Stomach (tissue), 4 donors: ENCODE data around the gene TEAD3.
"Not testable (repeated sequence)": the region's sequence is repeated elsewhere in the genome, so short reads cannot be mapped to it uniquely, and the experiment has no call there.

Experiments used
- EP300 ChIP-seq: sonication (generic); formaldehyde crosslinking; IDR thresholded peaks from one replicate; pipeline ENCODE4 v1.6.1; 2017; ENCODE audit warnings: antibody characterized with exemption
- POLR2A ChIP-seq, 4 donors: fragments of 450-650 bp; IDR thresholded peaks; one replicate each; pipeline ENCODE4 v1.6.1; 2016; ENCODE audit warnings: antibody characterized with exemption in 4 of 4, control low read depth in 2 of 4, mild to moderate bottlenecking in 1 of 4, moderate library complexity in 1 of 4
- POLR2AphosphoS5 ChIP-seq, 3 donors: sonication (generic); formaldehyde crosslinking; IDR thresholded peaks; one replicate each; pipeline ENCODE4 v1.6.1; 2016; ENCODE audit warnings: antibody characterized with exemption in 3 of 3
- TF ChIP-seq, protein P1 (sequence below), 7 experiments: fragments of 450-650 bp in 4 of 7; fragments of 200-600 bp in 3 of 7; sonication (generic) in 3 of 7; IDR thresholded peaks; one replicate each; pipeline ENCODE4 v1.5.1; 2016 to 2019; ENCODE audit warnings: antibody characterized with exemption in 7 of 7, control low read depth in 2 of 7, mild to moderate bottlenecking in 1 of 7

GRCh38 chr6:35432702-35433101 lies 64.2 kb downstream of the TEAD3 start:
- TF ChIP-seq, protein P1, sequence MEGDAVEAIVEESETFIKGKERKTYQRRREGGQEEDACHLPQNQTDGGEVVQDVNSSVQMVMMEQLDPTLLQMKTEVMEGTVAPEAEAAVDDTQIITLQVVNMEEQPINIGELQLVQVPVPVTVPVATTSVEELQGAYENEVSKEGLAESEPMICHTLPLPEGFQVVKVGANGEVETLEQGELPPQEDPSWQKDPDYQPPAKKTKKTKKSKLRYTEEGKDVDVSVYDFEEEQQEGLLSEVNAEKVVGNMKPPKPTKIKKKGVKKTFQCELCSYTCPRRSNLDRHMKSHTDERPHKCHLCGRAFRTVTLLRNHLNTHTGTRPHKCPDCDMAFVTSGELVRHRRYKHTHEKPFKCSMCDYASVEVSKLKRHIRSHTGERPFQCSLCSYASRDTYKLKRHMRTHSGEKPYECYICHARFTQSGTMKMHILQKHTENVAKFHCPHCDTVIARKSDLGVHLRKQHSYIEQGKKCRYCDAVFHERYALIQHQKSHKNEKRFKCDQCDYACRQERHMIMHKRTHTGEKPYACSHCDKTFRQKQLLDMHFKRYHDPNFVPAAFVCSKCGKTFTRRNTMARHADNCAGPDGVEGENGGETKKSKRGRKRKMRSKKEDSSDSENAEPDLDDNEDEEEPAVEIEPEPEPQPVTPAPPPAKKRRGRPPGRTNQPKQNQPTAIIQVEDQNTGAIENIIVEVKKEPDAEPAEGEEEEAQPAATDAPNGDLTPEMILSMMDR (IDR thresholded peaks at IDR 0.05) = not testable (repeated sequence)
- not testable (repeated sequence) for TF ChIP-seq POLR2AphosphoS5 (IDR thresholded peaks at IDR 0.05); POLR2A (IDR thresholded peaks at IDR 0.05); EP300
